GM13976 (cell line): ENCODE results near the gene WWOX.

Source experiments
- DNase-seq: peaks from one replicate; pipeline ENCODE4 v3.0.0; 2012; ENCODE audit warnings: low spot score
- CTCF ChIP-seq: IDR thresholded peaks from 2 replicates; pipeline ENCODE4 v1.5.1; 2012; ENCODE audit warnings: borderline replicate concordance, mild to moderate bottlenecking; ENCODE audit not compliant: insufficient read depth; ENCODE audit errors: extremely low read depth, missing control alignments, control extremely low read depth
- in situ Hi-C: fragments of 300-500 bp; cut with MboI; formaldehyde crosslinking; loops from one replicate; pipeline ENCODE4 v1.12.0; 2022; ENCODE audit warnings: low sequenced_read_pairs, mixed read lengths, inconsistent platforms; ENCODE audit not compliant: unreplicated experiment

WWOX gene

GRCh38 chr16:78523212-78523985 is 423.9 kb downstream of the WWOX start:
- no peak for DNase-seq
- TF ChIP-seq CTCF = no peak
- in situ Hi-C loops = no loop called here

GRCh38 chr16:78524066-78524595 is 424.7 kb downstream of the WWOX start:
- in situ Hi-C loops = no loop called here
- TF ChIP-seq CTCF = no peak
- no peak for DNase-seq

GRCh38 chr16:78528265-78528664 is 428.8 kb downstream of the WWOX start:
- no peak for DNase-seq
- in situ Hi-C loops = no loop called here

GRCh38 chr16:78529881-78530280 is 430.4 kb downstream of the WWOX start:
- in situ Hi-C loops = no loop called here
- no peak for DNase-seq
- TF ChIP-seq CTCF = no peak

More at GRCh38 chr16:78528265-78528664, 428.8 kb downstream of the WWOX start:
- no peak for TF ChIP-seq CTCF

- no peak for TF ChIP-seq CTCF
- in situ Hi-C loops = no loop called here
- no peak for DNase-seq
Observed at GRCh38 chr16:78530283-78530682, 430.8 kb downstream of the WWOX start.

GRCh38 chr16:78535098-78535497 is 435.6 kb downstream of the WWOX start:
- in situ Hi-C loops = no loop called here
- TF ChIP-seq CTCF = no peak
- DNase-seq = no peak

- TF ChIP-seq CTCF = no peak
- DNase-seq = no peak
- in situ Hi-C loops = no loop called here
Observed at GRCh38 chr16:78537511-78537910, 438.1 kb downstream of the WWOX start.
